ENCODE measurements around the gene ZBTB16. TPM values are rescaled to one million over a fixed set of nuclear protein-coding genes. Genes with fewer than 3 reads are reported as not detected.

ZBTB16 gene
- total and polyA plus RNA-seq, 12 donors, result 7.9 to 119 (median 53.2) TPM

DNA sequence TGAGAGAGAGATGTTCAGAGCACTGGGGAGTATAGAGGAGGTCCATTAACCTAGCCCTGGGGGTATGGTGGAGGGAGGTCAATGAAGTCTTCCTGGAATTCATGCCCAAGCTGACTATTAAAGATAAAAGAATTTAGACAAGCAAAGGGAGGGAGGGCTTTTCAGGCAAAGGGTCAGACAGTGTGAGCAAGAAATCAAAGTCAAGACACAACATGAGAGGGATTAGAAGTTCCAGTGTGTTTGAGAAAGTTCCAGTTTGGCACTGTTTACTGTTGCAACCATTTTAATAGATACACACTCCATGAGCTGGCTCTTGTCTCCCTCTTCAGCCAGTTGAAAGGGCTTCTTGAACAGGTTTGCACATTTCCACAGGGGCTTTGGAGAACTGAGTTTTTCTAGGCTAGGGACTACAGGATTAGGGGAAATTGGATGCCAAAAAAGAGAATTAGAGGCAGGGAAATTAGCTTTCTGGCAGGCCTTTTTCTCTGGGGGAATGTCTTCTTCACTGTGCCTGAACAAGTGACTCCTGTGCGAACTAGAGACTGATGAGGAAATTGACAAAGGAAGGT lies 222.0 kb downstream of the ZBTB16 start:
- H3K4me3 ChIP-seq, result no peak overlapping the region
- 80 to 91% (median 88%) methylated on average over 1 of the region's 1 CpG for WGBS, 4 donors
- intact Hi-C loops (cut with DNase I), result no loop called here
- no peak for TF ChIP-seq POLR2A (IDR thresholded peaks at IDR 0.05)
- TF ChIP-seq, protein P1, sequence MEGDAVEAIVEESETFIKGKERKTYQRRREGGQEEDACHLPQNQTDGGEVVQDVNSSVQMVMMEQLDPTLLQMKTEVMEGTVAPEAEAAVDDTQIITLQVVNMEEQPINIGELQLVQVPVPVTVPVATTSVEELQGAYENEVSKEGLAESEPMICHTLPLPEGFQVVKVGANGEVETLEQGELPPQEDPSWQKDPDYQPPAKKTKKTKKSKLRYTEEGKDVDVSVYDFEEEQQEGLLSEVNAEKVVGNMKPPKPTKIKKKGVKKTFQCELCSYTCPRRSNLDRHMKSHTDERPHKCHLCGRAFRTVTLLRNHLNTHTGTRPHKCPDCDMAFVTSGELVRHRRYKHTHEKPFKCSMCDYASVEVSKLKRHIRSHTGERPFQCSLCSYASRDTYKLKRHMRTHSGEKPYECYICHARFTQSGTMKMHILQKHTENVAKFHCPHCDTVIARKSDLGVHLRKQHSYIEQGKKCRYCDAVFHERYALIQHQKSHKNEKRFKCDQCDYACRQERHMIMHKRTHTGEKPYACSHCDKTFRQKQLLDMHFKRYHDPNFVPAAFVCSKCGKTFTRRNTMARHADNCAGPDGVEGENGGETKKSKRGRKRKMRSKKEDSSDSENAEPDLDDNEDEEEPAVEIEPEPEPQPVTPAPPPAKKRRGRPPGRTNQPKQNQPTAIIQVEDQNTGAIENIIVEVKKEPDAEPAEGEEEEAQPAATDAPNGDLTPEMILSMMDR (IDR thresholded peaks at IDR 0.05), result no peak
- H3K27me3 ChIP-seq, result no peaks in the 10 kb centered on the region
- DNase-seq, result no peak
- no peaks in the 10 kb centered on the region for H3K36me3 ChIP-seq (replicated peaks in 1 of 2)
- H3K4me1 ChIP-seq (replicated peaks in 1 of 2), result no peaks in the 10 kb centered on the region
- peak overlapping the region in 2 of 5 donors; percentile 32 to 37 for H3K27ac ChIP-seq
- no peaks in the 10 kb centered on the region for H3K9me3 ChIP-seq (replicated peaks in 1 of 3)

DNA sequence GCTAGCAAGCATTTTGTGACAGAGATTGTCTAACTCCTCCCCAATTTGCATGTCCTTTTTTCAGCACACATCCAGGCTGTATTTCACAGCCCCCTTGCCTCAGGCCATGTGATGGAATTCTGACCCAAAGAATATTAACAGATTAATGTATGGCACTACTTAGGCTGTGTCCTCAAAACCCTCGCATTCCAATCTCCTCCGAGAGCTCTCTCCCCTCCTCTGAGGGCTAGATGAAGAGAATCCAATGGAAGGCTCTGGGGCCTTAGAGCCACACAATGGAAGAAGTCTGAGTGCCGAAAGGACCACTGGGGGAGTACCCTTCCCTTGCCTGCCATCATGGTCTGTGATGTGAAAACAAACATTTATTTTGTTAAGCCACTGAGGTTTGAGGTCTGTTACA lies 223.0 kb downstream of the ZBTB16 start:
- no peaks in the 10 kb centered on the region for H3K9me3 ChIP-seq (replicated peaks in 1 of 3)
- H3K4me3 ChIP-seq, result no peak overlapping the region
- TF ChIP-seq POLR2A (IDR thresholded peaks at IDR 0.05), result no peak
- TF ChIP-seq, protein P1 (IDR thresholded peaks at IDR 0.05), result no peak
- H3K36me3 ChIP-seq (replicated peaks in 1 of 2), result no peaks in the 10 kb centered on the region
- no peak overlapping the region for H3K27ac ChIP-seq
- intact Hi-C loops (cut with DNase I), result no loop called here
- DNase-seq, result no peak
- no peaks in the 10 kb centered on the region for H3K4me1 ChIP-seq (replicated peaks in 1 of 2)
- H3K27me3 ChIP-seq, result no peaks in the 10 kb centered on the region
- WGBS, 4 donors, result 72 to 97% (median 83%) methylated on average over 3 of the region's 3 CpGs

DNA sequence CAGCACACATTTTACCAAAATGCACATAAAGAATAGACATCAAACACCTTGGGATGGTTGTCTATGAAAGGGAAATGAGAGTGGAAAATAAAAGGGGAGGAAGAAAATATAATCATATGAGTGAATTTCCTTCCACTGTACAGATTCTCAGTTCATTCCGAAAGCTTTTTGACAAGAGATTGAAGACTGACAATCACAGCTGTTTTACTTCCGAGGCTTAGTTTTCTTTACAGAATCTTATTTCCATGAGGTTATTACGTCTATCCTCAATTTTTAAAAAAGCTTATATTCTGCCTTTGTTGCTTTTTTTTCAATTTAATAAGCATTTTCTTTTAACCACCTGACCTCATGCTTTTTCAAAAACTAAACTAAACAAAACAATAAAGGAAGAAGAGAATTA lies 223.9 kb downstream of the ZBTB16 start:
- Histone ChIP-seq H3K9me3 (replicated peaks in 1 of 3) (no peaks in the 10 kb centered on the region), H3K36me3 (replicated peaks in 1 of 2) (no peaks in the 10 kb centered on the region), H3K4me3 (no peak overlapping the region), H3K4me1 (replicated peaks in 1 of 2) (no peaks in the 10 kb centered on the region), H3K27me3 (no peaks in the 10 kb centered on the region), H3K27ac (no peak overlapping the region)
- intact Hi-C loops (cut with DNase I), result no loop called here
- no peak for TF ChIP-seq POLR2A (IDR thresholded peaks at IDR 0.05)
- TF ChIP-seq, protein P1 (IDR thresholded peaks at IDR 0.05), result no peak
- whole genome bisulfite sequencing, 4 donors, result 74 to 86% (median 78%) methylated on average over 3 of the region's 3 CpGs
- no peak for DNase-seq

DNA sequence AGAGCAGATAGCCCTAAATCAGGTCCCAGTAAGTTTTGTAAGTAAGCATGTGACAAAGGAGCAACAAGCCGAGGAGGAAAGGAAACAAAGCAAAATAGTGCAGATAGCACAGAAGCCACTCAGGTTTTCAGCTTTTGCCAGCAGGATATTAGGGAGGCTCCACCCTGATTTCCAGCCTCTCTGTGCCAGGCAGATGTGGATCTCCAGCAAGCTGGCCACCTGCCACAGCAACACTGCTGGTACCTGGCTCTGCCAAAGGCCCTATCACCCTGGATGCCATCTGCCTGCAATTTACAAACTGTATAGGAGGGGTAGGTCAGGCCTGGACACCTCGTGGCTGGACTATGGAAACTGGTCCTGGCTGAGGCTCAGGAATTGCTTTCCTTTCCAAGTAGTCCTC lies 224.5 kb downstream of the ZBTB16 start:
- no peak overlapping the region for H3K27ac ChIP-seq
- TF ChIP-seq, protein P1 (IDR thresholded peaks at IDR 0.05), result no peak
- no peak for TF ChIP-seq POLR2A (IDR thresholded peaks at IDR 0.05)
- H3K4me3 ChIP-seq, result no peak overlapping the region
- intact Hi-C loops (cut with DNase I), result no loop called here
- WGBS, 4 donors, result 44 to 59% (median 52%) methylated on average over 1 to 2 of the region's 2 CpGs
- H3K36me3 ChIP-seq (replicated peaks in 1 of 2), result no peaks in the 10 kb centered on the region
- H3K27me3 ChIP-seq, result no peaks in the 10 kb centered on the region
- H3K9me3 ChIP-seq (replicated peaks in 1 of 3), result no peaks in the 10 kb centered on the region
- no peaks in the 10 kb centered on the region for H3K4me1 ChIP-seq (replicated peaks in 1 of 2)
- peak in 1 of 7 donors; percentile 66 for DNase-seq

Measured in adrenal gland (tissue), 12 donors.